SK-N-SH (cell line): ENCODE results near the gene FIGNL2. TPM values are rescaled to one million over a fixed set of nuclear protein-coding genes. Genes with fewer than 3 reads are reported as not detected.

Source experiments
- CTCF ChIA-PET: fragments of 300-600, 350-600 bp; formaldehyde crosslinking; extraction: SDS; loops from one replicate; lab custom pipeline; 2021; lab: Yijun Ruan, JAX
- POLR2A ChIA-PET: fragments of 350-600 bp; sonication (Branson Sonifier 250); formaldehyde crosslinking; extraction: SDS; loops from one replicate; lab custom pipeline; 2020; ENCODE audit warnings: antibody characterized with exemption, inconsistent platforms; lab: Yijun Ruan, JAX
- DNase-seq: peaks from one replicate; pipeline ENCODE4 v3.0.0; 2012
- H2AFZ ChIP-seq: fragments of 200-600 bp; sonication (generic); 2 replicates; pipeline ENCODE4 v1.8.1; 2016; ENCODE audit warnings: antibody characterized with exemption, mild to moderate bottlenecking, low read depth
- H3F3A ChIP-seq: fragments of 200-600 bp; sonication (generic); replicated peaks from 2 replicates; pipeline ENCODE3; 2016; ENCODE audit warnings: antibody characterized with exemption, mild to moderate bottlenecking; ENCODE audit not compliant: insufficient read depth
- H3K27ac ChIP-seq, 2 experiments: fragments of 200-500 bp in 1 of 2; fragments of 200-600 bp in 1 of 2; sonication (Bioruptor generic) in 1 of 2; sonication (generic), shearing (Covaris generic) in 1 of 2; 2 replicates each; pipeline versions ENCODE4 v1.5.1 to v1.6.1; 2014 to 2016; ENCODE audit warnings: low read depth in 2 of 2, inconsistent platforms in 1 of 2, low read length in 1 of 2, mild to moderate bottlenecking in 1 of 2, mixed read lengths in 1 of 2
- H3K27me3 ChIP-seq: fragments of 200-600 bp; sonication (generic), shearing (Covaris generic); 2 replicates; pipeline ENCODE4 v1.6.1; 2016; ENCODE audit warnings: mixed run types; ENCODE audit not compliant: insufficient read depth
- H3K36me3 ChIP-seq, 2 experiments: fragments of 200-500 bp in 1 of 2; fragments of 200-600 bp in 1 of 2; sonication (Bioruptor generic) in 1 of 2; sonication (generic) in 1 of 2; replicated peaks in 1 of 2; 2 replicates each; pipeline versions ENCODE3 to v1.5.1; 2014 to 2016; ENCODE audit warnings: low read length in 1 of 2, mild to moderate bottlenecking in 1 of 2; ENCODE audit not compliant: insufficient read depth in 2 of 2, control insufficient read depth in 1 of 2
- H3K4me1 ChIP-seq, 2 experiments: fragments of 200-500 bp in 1 of 2; fragments of 200-600 bp in 1 of 2; sonication (Bioruptor generic) in 1 of 2; sonication (generic), shearing (Covaris generic) in 1 of 2; 2 replicates each; pipeline versions ENCODE4 v1.5.1 to v1.6.1; 2014 to 2016; ENCODE audit warnings: low read depth in 1 of 2, low read length in 1 of 2, mixed run types in 1 of 2; ENCODE audit not compliant: insufficient read depth in 2 of 2, control insufficient read depth in 1 of 2
- H3K4me2 ChIP-seq: fragments of 200-600 bp; sonication (generic), shearing (Covaris generic); 2 replicates; pipeline ENCODE4 v1.6.1; 2017; ENCODE audit warnings: mixed run types
- H3K4me3 ChIP-seq, 2 experiments: fragments of 200-500 bp in 1 of 2; fragments of 200-600 bp in 1 of 2; sonication (Bioruptor generic) in 1 of 2; sonication (generic), shearing (Covaris generic) in 1 of 2; 2 replicates each; pipeline versions ENCODE4 v1.5.1 to v1.8.1; 2014 to 2016; ENCODE audit warnings: low read depth in 2 of 2, inconsistent platforms in 1 of 2, low read length in 1 of 2, mild to moderate bottlenecking in 1 of 2, mixed read lengths in 1 of 2, moderate library complexity in 1 of 2
- H3K79me2 ChIP-seq: fragments of 200-600 bp; sonication (generic); 2 replicates; pipeline ENCODE4 v1.8.1; 2017; ENCODE audit warnings: mild to moderate bottlenecking; ENCODE audit not compliant: insufficient read depth
- H3K9ac ChIP-seq: fragments of 200-600 bp; sonication (generic); 2 replicates; pipeline ENCODE4 v1.6.1; 2017; ENCODE audit warnings: mixed run types
- H3K9me2 ChIP-seq: fragments of 200-600 bp; sonication (generic); 2 replicates; pipeline ENCODE4 v1.6.1; 2017; ENCODE audit warnings: mixed run types
- H3K9me3 ChIP-seq: fragments of 200-600 bp; sonication (generic); 2 replicates; pipeline ENCODE4 v1.6.1; 2017; ENCODE audit warnings: mixed run types, mild to moderate bottlenecking, moderate library complexity
- H4K20me1 ChIP-seq: fragments of 200-600 bp; sonication (generic); 2 replicates; pipeline ENCODE4 v1.6.1; 2017; ENCODE audit warnings: mild to moderate bottlenecking, mixed run types; ENCODE audit not compliant: insufficient read depth
- CHD2 ChIP-seq: fragments of 150-350 bp; IDR thresholded peaks from 2 replicates; pipeline ENCODE4 v1.6.1; 2018; ENCODE audit warnings: low read length; ENCODE audit not compliant: partially characterized antibody
- CTCF ChIP-seq: fragments of 200-600 bp; sonication (generic); IDR thresholded peaks from 2 replicates; pipeline ENCODE4 v1.6.1; 2017; ENCODE audit warnings: antibody characterized with exemption, mild to moderate bottlenecking, moderate library complexity
- ELF1 ChIP-seq: IDR thresholded peaks from 2 replicates; pipeline ENCODE4 v1.4.0; 2012
- EP300 ChIP-seq, 2 experiments: IDR thresholded peaks; 2 replicates each; pipeline versions ENCODE4 v1.4.0 to v1.6.1; 2012; ENCODE audit warnings: borderline replicate concordance in 1 of 2, low read depth in 1 of 2, low read length in 1 of 2
- FOSL2 ChIP-seq: IDR thresholded peaks from 2 replicates; pipeline ENCODE4 v1.4.0; 2012; ENCODE audit warnings: low read depth, mild to moderate bottlenecking, moderate library complexity, borderline replicate concordance
- IRF3 ChIP-seq: fragments of 150-350 bp; IDR thresholded peaks from 2 replicates; pipeline ENCODE4 v1.6.1; 2016; ENCODE audit warnings: mild to moderate bottlenecking, low read depth, low read length
- JUND ChIP-seq: IDR thresholded peaks from 2 replicates; pipeline ENCODE4 v1.4.0; 2012
- POLR2AphosphoS5 ChIP-seq: IDR thresholded peaks from 2 replicates; pipeline ENCODE4 v1.6.1; 2012; ENCODE audit warnings: low read depth, low read length
- RAD21 ChIP-seq: IDR thresholded peaks from 2 replicates; pipeline ENCODE4 v1.6.1; 2012; ENCODE audit warnings: mild to moderate bottlenecking, low read length
- SIN3A ChIP-seq: IDR thresholded peaks from 2 replicates; pipeline ENCODE4 v1.6.1; 2012; ENCODE audit warnings: low read depth, mild to moderate bottlenecking, low read length, moderate library complexity, borderline replicate concordance
- SMC3 ChIP-seq: IDR thresholded peaks from 2 replicates; pipeline ENCODE4 v1.6.1; 2012; ENCODE audit warnings: low read depth, low read length, improper control_type of control experiment
- TEAD4 ChIP-seq: IDR thresholded peaks from 2 replicates; pipeline ENCODE4 v1.4.0; 2012; ENCODE audit warnings: mild to moderate bottlenecking, borderline replicate concordance; ENCODE audit not compliant: insufficient read depth
- USF1 ChIP-seq: IDR thresholded peaks from 2 replicates; pipeline ENCODE4 v1.4.0; 2012; ENCODE audit warnings: low read depth, borderline replicate concordance
- USF2 ChIP-seq: fragments of 150-350 bp; IDR thresholded peaks from 2 replicates; pipeline ENCODE4 v1.6.1; 2017; ENCODE audit warnings: antibody characterized with exemption, low read length, low read depth, borderline replicate concordance
- YY1 ChIP-seq: IDR thresholded peaks from 2 replicates; pipeline ENCODE4 v1.4.0; 2012; ENCODE audit warnings: low read depth, mild to moderate bottlenecking
- WGBS: methylation state at CpG from one replicate; pipeline ENCODE4 v1.1.6; 2017; ENCODE audit warnings: low lambda C conversion rate; 5-methylcytosine and 5-hydroxymethylcytosine counted together
- polyA plus RNA-seq, 3 experiments: library from polyadenylated mRNA; depleted of rRNA; stranded (reverse); fragments of >200 nt; gene quantifications; 2 replicates each; pipeline ENCODE4 v1.2.3, GENCODE V29; 2012
- TF ChIP-seq, protein P1 (sequence below): IDR thresholded peaks from 2 replicates; pipeline ENCODE4 v1.6.1; 2012; ENCODE audit warnings: mild to moderate bottlenecking, low read depth, low read length, moderate library complexity
- TF ChIP-seq, protein P2 (sequence below): IDR thresholded peaks from 2 replicates; pipeline ENCODE4 v1.4.0; 2012; ENCODE audit warnings: low read depth

Gene FIGNL2
- polyA plus RNA-seq, 1 of the 3 experiments (the other 2 are of a cell fraction) = 0.05 TPM

- H3K36me3 ChIP-seq = no peaks in the 10 kb centered on the region
- no peak overlapping the region for H3K4me3 ChIP-seq
- CTCF ChIA-PET = interaction anchor here (0.7 to 18.2 kb wide), 8 partner anchors 12 to 482 kb away, joined by 3 to 194 read pairs (median 6); a partner anchor contains a TSS
- H3K4me1 ChIP-seq = peaks cover 0 to 4% of the 10 kb centered on the region in 2 experiments; a peak in 1 of 4 replicates
- no peaks in the 10 kb centered on the region for H3K79me2 ChIP-seq
- no peak overlapping the region for H3K4me2 ChIP-seq
- no peak overlapping the region for H3K27ac ChIP-seq
- no peak overlapping the region for H2AFZ ChIP-seq
- H3K9me2 ChIP-seq = no peaks in the 10 kb centered on the region
- no peak overlapping the region for H3K9ac ChIP-seq
- WGBS = 83% methylated on average over 3 of the region's 3 CpGs
- TF ChIP-seq RAD21 (no peak), USF2 (no peak), JUND (no peak), FOSL2 (no peak), ELF1 (no peak), USF1 (no peak), CTCF (no peak), EP300 (IDR thresholded peaks at IDR 0.05; ENCODE audit: borderline replicate concordance in 1 of 2, low read depth in 1 of 2, low read length in 1 of 2) (no peak), SMC3 (no peak), IRF3 (no peak), CHD2 (no peak), TEAD4 (no peak), POLR2AphosphoS5 (no peak), YY1 (no peak), SIN3A (no peak)
- TF ChIP-seq, protein P1, sequence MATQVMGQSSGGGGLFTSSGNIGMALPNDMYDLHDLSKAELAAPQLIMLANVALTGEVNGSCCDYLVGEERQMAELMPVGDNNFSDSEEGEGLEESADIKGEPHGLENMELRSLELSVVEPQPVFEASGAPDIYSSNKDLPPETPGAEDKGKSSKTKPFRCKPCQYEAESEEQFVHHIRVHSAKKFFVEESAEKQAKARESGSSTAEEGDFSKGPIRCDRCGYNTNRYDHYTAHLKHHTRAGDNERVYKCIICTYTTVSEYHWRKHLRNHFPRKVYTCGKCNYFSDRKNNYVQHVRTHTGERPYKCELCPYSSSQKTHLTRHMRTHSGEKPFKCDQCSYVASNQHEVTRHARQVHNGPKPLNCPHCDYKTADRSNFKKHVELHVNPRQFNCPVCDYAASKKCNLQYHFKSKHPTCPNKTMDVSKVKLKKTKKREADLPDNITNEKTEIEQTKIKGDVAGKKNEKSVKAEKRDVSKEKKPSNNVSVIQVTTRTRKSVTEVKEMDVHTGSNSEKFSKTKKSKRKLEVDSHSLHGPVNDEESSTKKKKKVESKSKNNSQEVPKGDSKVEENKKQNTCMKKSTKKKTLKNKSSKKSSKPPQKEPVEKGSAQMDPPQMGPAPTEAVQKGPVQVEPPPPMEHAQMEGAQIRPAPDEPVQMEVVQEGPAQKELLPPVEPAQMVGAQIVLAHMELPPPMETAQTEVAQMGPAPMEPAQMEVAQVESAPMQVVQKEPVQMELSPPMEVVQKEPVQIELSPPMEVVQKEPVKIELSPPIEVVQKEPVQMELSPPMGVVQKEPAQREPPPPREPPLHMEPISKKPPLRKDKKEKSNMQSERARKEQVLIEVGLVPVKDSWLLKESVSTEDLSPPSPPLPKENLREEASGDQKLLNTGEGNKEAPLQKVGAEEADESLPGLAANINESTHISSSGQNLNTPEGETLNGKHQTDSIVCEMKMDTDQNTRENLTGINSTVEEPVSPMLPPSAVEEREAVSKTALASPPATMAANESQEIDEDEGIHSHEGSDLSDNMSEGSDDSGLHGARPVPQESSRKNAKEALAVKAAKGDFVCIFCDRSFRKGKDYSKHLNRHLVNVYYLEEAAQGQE = no peak
- TF ChIP-seq, protein P2, sequence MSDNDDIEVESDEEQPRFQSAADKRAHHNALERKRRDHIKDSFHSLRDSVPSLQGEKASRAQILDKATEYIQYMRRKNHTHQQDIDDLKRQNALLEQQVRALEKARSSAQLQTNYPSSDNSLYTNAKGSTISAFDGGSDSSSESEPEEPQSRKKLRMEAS = no peak
- POLR2A ChIA-PET = no interaction called here
- no peak for DNase-seq
- no peaks in the 10 kb centered on the region for H3K27me3 ChIP-seq
- H3F3A ChIP-seq = no peaks in the 10 kb centered on the region
- H3K9me3 ChIP-seq = no peaks in the 10 kb centered on the region
- H4K20me1 ChIP-seq = no peaks in the 10 kb centered on the region
Measured at GRCh38 chr12:51879102-51879501, 30.6 kb upstream of the FIGNL2 start.
